OCI-LY1 (cell line): ENCODE measurements around the gene TLE2.

Experiments used
- CTCF ChIP-seq: fragments of 200-600 bp; sonication (generic), shearing (Covaris generic); IDR thresholded peaks from 2 replicates; pipeline ENCODE4 v1.5.1; 2017; ENCODE audit warnings: mild to moderate bottlenecking, antibody characterized with exemption, low read length, moderate library complexity, mixed read lengths
- EZH2 ChIP-seq: fragments of 200-600 bp; sonication (generic), shearing (Covaris generic); IDR thresholded peaks from 2 replicates; pipeline ENCODE4 v1.8.0; 2017; ENCODE audit warnings: borderline replicate concordance, mixed run types, mild to moderate bottlenecking, antibody characterized with exemption, low read length, moderate library complexity, mixed read lengths

- TF ChIP-seq CTCF, result no peak
- no peak for TF ChIP-seq EZH2
Measured at GRCh38 chr19:3004522-3004921, 24.6 kb downstream of the TLE2 start.
